ENCODE data around the gene ATG14. TPM values are rescaled to one million over a fixed set of nuclear protein-coding genes. Genes with fewer than 3 reads are reported as not detected.

ATG14 gene
- 3.8 and 4.2 TPM in 2 replicates for polyA plus RNA-seq

GRCh38 chr14:55411426-55412389 lies at the start of gene ATG14:
Gene ATG14, minus strand, starts transcription at chr14:55411830. Its CDS starts 8 bp downstream, at chr14:55411822.

GRCh38 chr14:55440385-55440784 lies 28.8 kb upstream of the ATG14 start, which contains the start of gene TBPL2:
Gene TBPL2, minus strand, starts transcription at chr14:55440616. Its CDS starts 167 bp downstream, at chr14:55440449.

Other genes with a start within 250 kb of the ATG14 start
- not detected in 2 replicates for gene DLGAP5, start 220.2 kb downstream of the ATG14 start, polyA plus RNA-seq
- gene FBXO34, start 140.4 kb downstream of the ATG14 start, polyA plus RNA-seq: 19.2 and 27.0 TPM in 2 replicates
- gene TBPL2, start 28.8 kb upstream of the ATG14 start, polyA plus RNA-seq: not detected in 2 replicates
- 233 and 286 TPM in 2 replicates for gene KTN1, start 168.4 kb upstream of the ATG14 start, polyA plus RNA-seq

Data from Purkinje cell (primary cell).